ENCODE results near the gene TMEM117. TPM values are rescaled to one million over a fixed set of nuclear protein-coding genes. Genes with fewer than 3 reads are reported as not detected.
"Not testable (repeated sequence)": the region's sequence is repeated elsewhere in the genome, so short reads cannot be mapped to it uniquely, and the experiment has no call there.

The TMEM117 gene
- total RNA-seq, 1 experiment from 2014 or later, result 5.9 TPM

DNA sequence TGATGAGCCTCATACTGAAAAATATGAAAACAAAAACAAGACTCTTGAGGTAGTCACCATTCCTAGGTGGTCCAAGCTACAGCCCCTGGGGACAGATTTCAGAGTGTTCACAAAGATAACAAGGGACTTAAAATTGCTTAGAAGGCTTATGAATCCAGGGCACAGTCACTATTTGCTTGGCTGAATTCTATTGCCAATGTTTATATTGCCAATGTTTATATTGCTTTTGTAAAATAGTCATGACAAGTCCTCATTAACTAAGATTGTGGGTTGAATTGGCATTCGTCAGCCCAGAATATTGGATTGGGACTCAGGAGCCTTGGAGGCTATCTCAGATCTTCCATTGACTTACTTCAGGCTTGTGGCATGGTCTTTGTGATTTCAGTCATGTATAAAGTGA is 6.4 kb downstream of the TMEM117 start:
- Histone ChIP-seq H3K36me3 (ENCODE audit: insufficient read depth, low read length, poor library complexity, severe bottlenecking) (no peaks in the 10 kb centered on the region), H3K27ac (ENCODE audit: low read depth, low read length, poor library complexity, severe bottlenecking) (no peak overlapping the region), H3K9me3 (ENCODE audit: low read depth, low read length, poor library complexity, severe bottlenecking) (no peaks in the 10 kb centered on the region), H3K4me1 (ENCODE audit: insufficient read depth, low read length, poor library complexity, severe bottlenecking) (peaks cover 15% of the 10 kb centered on the region), H3K4me3 (ENCODE audit: low read depth, low read length, poor library complexity, severe bottlenecking) (no peak overlapping the region), H3K27me3 (replicated peaks; ENCODE audit: insufficient read depth, low read depth, low read length, poor library complexity) (no peaks in the 10 kb centered on the region)
- intact Hi-C loops (cut with micrococcal nuclease; ENCODE audit: unreplicated experiment), result no loop called here
- no peak for DNase-seq (ENCODE audit: low spot score)
- POLR2A ChIA-PET (ENCODE audit: low non-redundant PET), result no interaction called here
- CTCF ChIA-PET, result no interaction called here
- TF ChIP-seq, protein P1, sequence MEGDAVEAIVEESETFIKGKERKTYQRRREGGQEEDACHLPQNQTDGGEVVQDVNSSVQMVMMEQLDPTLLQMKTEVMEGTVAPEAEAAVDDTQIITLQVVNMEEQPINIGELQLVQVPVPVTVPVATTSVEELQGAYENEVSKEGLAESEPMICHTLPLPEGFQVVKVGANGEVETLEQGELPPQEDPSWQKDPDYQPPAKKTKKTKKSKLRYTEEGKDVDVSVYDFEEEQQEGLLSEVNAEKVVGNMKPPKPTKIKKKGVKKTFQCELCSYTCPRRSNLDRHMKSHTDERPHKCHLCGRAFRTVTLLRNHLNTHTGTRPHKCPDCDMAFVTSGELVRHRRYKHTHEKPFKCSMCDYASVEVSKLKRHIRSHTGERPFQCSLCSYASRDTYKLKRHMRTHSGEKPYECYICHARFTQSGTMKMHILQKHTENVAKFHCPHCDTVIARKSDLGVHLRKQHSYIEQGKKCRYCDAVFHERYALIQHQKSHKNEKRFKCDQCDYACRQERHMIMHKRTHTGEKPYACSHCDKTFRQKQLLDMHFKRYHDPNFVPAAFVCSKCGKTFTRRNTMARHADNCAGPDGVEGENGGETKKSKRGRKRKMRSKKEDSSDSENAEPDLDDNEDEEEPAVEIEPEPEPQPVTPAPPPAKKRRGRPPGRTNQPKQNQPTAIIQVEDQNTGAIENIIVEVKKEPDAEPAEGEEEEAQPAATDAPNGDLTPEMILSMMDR (conservative IDR thresholded peaks at IDR 0.05; ENCODE audit: low read depth, low read length), result no peak
- TF ChIP-seq EZH2 (IDR thresholded peaks at IDR 0.05; ENCODE audit: borderline replicate concordance, low read depth, low read length, poor library complexity, severe bottlenecking), result no peak
- no TSS peak for BruUV-seq (replicated peaks)

DNA sequence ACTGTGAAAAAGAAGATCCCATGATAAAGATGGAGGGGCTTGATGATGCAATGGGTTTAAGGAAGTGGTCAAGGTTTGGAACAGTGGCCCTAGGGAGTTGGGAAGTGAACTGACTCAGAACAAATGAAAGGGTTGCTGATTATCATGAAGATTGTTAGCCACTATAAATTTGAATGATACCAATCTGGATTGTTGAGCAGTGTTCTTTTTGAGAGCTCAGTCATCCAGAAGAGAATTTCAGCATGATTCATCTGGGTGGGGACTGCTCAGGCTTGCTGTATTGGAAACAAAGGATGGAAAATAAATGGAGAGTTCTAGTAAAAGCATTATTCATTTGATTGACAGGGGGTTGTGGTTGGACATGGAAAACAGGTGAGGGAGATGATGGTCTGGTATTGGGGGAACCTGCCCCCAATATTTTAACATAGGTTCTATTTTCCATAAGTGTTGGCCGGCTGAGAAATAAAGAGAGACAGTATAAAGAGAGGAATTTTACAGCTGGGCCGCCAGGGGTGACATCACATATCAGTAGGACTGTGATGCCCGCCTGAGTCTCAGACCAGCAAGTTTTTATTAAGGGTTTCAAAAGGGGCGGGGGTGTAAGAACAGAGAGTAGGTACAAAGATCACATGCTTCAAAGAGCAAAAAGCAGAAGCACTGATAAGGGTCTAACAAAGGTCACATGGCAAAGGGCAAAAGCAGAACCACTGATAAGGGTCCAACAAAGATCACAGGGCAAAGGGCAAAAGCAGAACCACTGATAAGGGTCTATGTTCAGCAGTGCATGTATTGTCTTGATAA is 11.7 kb downstream of the TMEM117 start:
- H3K4me1 ChIP-seq (ENCODE audit: insufficient read depth, low read length, poor library complexity, severe bottlenecking); BruUV-seq (replicated peaks); intact Hi-C loops (cut with micrococcal nuclease; ENCODE audit: unreplicated experiment); POLR2A ChIA-PET (ENCODE audit: low non-redundant PET); CTCF ChIA-PET; H3K36me3 ChIP-seq (ENCODE audit: insufficient read depth, low read length, poor library complexity, severe bottlenecking); H3K27me3 ChIP-seq (replicated peaks; ENCODE audit: insufficient read depth, low read depth, low read length, poor library complexity); H3K27ac ChIP-seq (ENCODE audit: low read depth, low read length, poor library complexity, severe bottlenecking); H3K4me3 ChIP-seq (ENCODE audit: low read depth, low read length, poor library complexity, severe bottlenecking); H3K9me3 ChIP-seq (ENCODE audit: low read depth, low read length, poor library complexity, severe bottlenecking): not testable (repeated sequence)
- peak; percentile 32 for DNase-seq (ENCODE audit: low spot score)

DNA sequence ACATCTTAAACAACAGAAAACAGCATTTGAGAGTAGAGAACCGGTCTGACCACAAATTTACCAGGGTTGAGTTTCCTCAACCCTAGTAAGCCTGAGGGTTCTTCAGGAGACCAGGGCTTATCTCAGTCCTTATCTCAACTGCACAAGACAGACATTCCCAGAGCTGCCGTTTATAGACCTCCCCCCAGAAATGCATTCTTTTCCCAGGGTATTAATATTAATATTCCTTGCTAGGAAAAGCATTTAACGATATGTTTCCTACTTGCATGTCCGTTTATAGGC is 12.3 kb downstream of the TMEM117 start:
- no peak for DNase-seq (ENCODE audit: low spot score)
- H3K27me3 ChIP-seq (replicated peaks; ENCODE audit: insufficient read depth, low read depth, low read length, poor library complexity), result no peaks in the 10 kb centered on the region
- no peak overlapping the region for H3K4me3 ChIP-seq (ENCODE audit: low read depth, low read length, poor library complexity, severe bottlenecking)
- CTCF ChIA-PET, result no interaction called here
- H3K9me3 ChIP-seq (ENCODE audit: low read depth, low read length, poor library complexity, severe bottlenecking), result no peaks in the 10 kb centered on the region
- BruUV-seq (replicated peaks), result no TSS peak
- intact Hi-C loops (cut with micrococcal nuclease; ENCODE audit: unreplicated experiment), result no loop called here
- no peaks in the 10 kb centered on the region for H3K36me3 ChIP-seq (ENCODE audit: insufficient read depth, low read length, poor library complexity, severe bottlenecking)
- POLR2A ChIA-PET (ENCODE audit: low non-redundant PET), result no interaction called here
- H3K4me1 ChIP-seq (ENCODE audit: insufficient read depth, low read length, poor library complexity, severe bottlenecking), result no peaks in the 10 kb centered on the region
- no peak overlapping the region for H3K27ac ChIP-seq (ENCODE audit: low read depth, low read length, poor library complexity, severe bottlenecking)
- TF ChIP-seq EZH2 (IDR thresholded peaks at IDR 0.05; ENCODE audit: borderline replicate concordance, low read depth, low read length, poor library complexity, severe bottlenecking), result no peak
- TF ChIP-seq, protein P1 (conservative IDR thresholded peaks at IDR 0.05; ENCODE audit: low read depth, low read length), result no peak

DNA sequence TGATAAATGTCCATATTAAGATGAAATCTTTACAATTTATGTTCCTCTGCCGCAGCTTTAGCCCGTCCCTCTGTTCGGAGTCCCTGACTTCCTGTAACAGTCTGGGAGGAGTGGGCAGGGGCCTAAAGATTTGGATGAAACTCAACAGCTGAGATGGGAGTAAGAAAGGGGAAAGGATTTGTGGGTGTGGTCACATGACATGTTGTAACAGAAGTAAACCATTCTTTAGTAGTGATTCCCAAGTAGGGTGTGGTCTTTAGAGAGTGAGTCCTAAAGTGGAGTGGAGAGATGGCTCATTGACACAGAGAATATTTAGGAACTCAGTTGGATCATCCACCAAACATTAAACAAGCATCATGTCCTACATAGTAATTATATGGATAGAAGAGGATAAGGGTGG is 12.9 kb downstream of the TMEM117 start:
- no peaks in the 10 kb centered on the region for H3K4me1 ChIP-seq (ENCODE audit: insufficient read depth, low read length, poor library complexity, severe bottlenecking)
- H3K9me3 ChIP-seq (ENCODE audit: low read depth, low read length, poor library complexity, severe bottlenecking), result no peaks in the 10 kb centered on the region
- BruUV-seq (replicated peaks), result no TSS peak
- H3K4me3 ChIP-seq (ENCODE audit: low read depth, low read length, poor library complexity, severe bottlenecking), result no peak overlapping the region
- TF ChIP-seq, protein P1 (conservative IDR thresholded peaks at IDR 0.05; ENCODE audit: low read depth, low read length), result no peak
- no peak for TF ChIP-seq EZH2 (IDR thresholded peaks at IDR 0.05; ENCODE audit: borderline replicate concordance, low read depth, low read length, poor library complexity, severe bottlenecking)
- H3K27ac ChIP-seq (ENCODE audit: low read depth, low read length, poor library complexity, severe bottlenecking), result no peak overlapping the region
- ChIA-PET POLR2A (ENCODE audit: low non-redundant PET) (no interaction called here), CTCF (no interaction called here)
- DNase-seq (ENCODE audit: low spot score), result no peak
- intact Hi-C loops (cut with micrococcal nuclease; ENCODE audit: unreplicated experiment), result no loop called here
- H3K36me3 ChIP-seq (ENCODE audit: insufficient read depth, low read length, poor library complexity, severe bottlenecking), result no peaks in the 10 kb centered on the region
- H3K27me3 ChIP-seq (replicated peaks; ENCODE audit: insufficient read depth, low read depth, low read length, poor library complexity), result no peaks in the 10 kb centered on the region

Measured in A673 (cell line).